Gastrocnemius medialis (tissue), 4 donors: ENCODE data around the gene OTOP3. TPM values are rescaled to one million over a fixed set of nuclear protein-coding genes. Genes with fewer than 3 reads are reported as not detected.

Source experiments
- ATAC-seq, 2 donors: fragments of 150-250 bp; one replicate each; pipeline ENCODE4 v1.9.1; 2016
- DNase-seq, 2 donors: peaks; one replicate each; pipeline ENCODE4 v3.0.0-alpha.2; 2019
- H3K27ac ChIP-seq, 4 donors: fragments of 200-600 bp; sonication (generic); 1 replicate in 1 of 4; 2 replicates in 3 of 4; pipeline ENCODE4 v1.5.1; 2016 to 2018; ENCODE audit warnings: mild to moderate bottlenecking in 2 of 4, moderate library complexity in 1 of 4
- H3K27me3 ChIP-seq, 3 donors: fragments of 200-600 bp; sonication (generic) in 2 of 3; 1 replicate in 1 of 3; 2 replicates in 2 of 3; pipeline versions ENCODE4 v1.5.1 to v1.6.0; 2016 to 2019; ENCODE audit warnings: mild to moderate bottlenecking in 1 of 3, moderate library complexity in 1 of 3
- H3K36me3 ChIP-seq, 2 donors: fragments of 200-600 bp; sonication (generic) in 1 of 2; one replicate each; pipeline ENCODE4 v1.5.1; 2017 to 2018
- H3K4me1 ChIP-seq, 2 donors: fragments of 200-600 bp; sonication (generic) in 1 of 2; one replicate each; pipeline ENCODE4 v1.5.1; 2016 to 2017; ENCODE audit warnings: mild to moderate bottlenecking in 2 of 2
- H3K4me3 ChIP-seq, 4 donors: fragments of 200-600 bp; sonication (generic) in 3 of 4; 1 replicate in 1 of 4; 2 replicates in 3 of 4; pipeline ENCODE4 v1.5.1; 2016 to 2019; ENCODE audit warnings: mild to moderate bottlenecking in 2 of 4
- H3K9me3 ChIP-seq, 3 donors: fragments of 200-600 bp; sonication (generic) in 2 of 3; 1 replicate in 1 of 3; 2 replicates in 2 of 3; pipeline ENCODE4 v1.5.1; 2016 to 2019
- POLR2A ChIP-seq, 2 donors: fragments of 450-650 bp; IDR thresholded peaks; one replicate each; pipeline ENCODE4 v1.6.1; 2017; ENCODE audit warnings: antibody characterized with exemption in 2 of 2, mild to moderate bottlenecking in 2 of 2, moderate library complexity in 2 of 2
- in situ Hi-C, 4 donors: fragments of 200-750 bp; cut with MboI; loops; one replicate each; pipeline versions ENCODE4 v1.15.0 to v1.8.0; 2017; ENCODE audit warnings: low sequenced_read_pairs in 4 of 4
- intact Hi-C: fragments of 100-400 bp; cut with DNase I; formaldehyde crosslinking; loops from one replicate; pipeline ENCODE4 v1.15.1; 2023; ENCODE audit warnings: low total_unique reads
- total RNA-seq, 4 donors: library from RNA; depleted of rRNA; stranded (reverse); fragments of >200 nt; gene quantifications; one replicate each; pipeline versions ENCODE4 v1.1.0 to v1.2.3, GENCODE V29; 2016
- TF ChIP-seq, protein P1 (sequence below), 5 experiments: fragments of 450-650 bp in 3 of 5; fragments of 200-600 bp in 2 of 5; sonication (generic) in 2 of 5; IDR thresholded peaks in 4 of 5; conservative IDR thresholded peaks in 1 of 5; 1 replicate in 4 of 5; 2 replicates in 1 of 5; pipeline ENCODE4 v1.5.1; 2016 to 2019; ENCODE audit warnings: antibody characterized with exemption in 5 of 5, mild to moderate bottlenecking in 3 of 5, moderate library complexity in 3 of 5

OTOP3 gene
- total RNA-seq, 4 donors from 2014 or later: not detected

DNA sequence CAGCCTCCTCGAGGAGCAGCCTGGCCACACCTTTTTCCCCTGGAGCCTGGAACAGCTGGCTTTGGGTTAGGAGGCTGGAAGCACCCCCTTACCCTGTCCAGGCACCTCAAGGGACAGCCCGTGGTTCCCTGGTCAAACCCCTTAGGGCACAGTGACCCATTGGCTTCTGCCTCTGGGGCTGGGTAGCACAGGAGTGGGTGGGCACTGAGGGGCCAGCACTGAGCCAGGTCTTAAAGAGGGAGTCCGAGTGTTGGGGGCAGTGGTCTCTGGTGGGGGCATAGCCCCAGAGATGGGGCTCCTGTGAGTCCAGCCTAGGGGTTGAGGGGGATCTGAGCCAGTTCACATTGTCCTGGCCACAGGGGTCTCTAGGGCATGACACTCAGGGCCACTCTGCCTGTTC is 15.4 kb downstream of the OTOP3 start:
- Histone ChIP-seq H3K36me3 (no peaks in the 10 kb centered on the region), H3K9me3 (no peaks in the 10 kb centered on the region), H3K27me3 (peaks cover 0 to 6% (median 2%) of the 10 kb centered on the region in 3 donors), H3K4me1 (no peaks in the 10 kb centered on the region), H3K4me3 (no peak overlapping the region), H3K27ac (no peak overlapping the region)
- in situ Hi-C loops: loop anchor here in 1 of 4 donors (25.0 kb wide), 1 partner anchor 236 kb away; the partner anchor contains the start of gene SUMO2
- DNase-seq (no peak), ATAC-seq (no peak)
- intact Hi-C loops: loop anchor here (10.0 kb wide), 1 partner anchor 206 kb away; the partner anchor contains the start of gene NHERF1
- no peak for TF ChIP-seq POLR2A (IDR thresholded peaks at IDR 0.05)
- TF ChIP-seq, protein P1, sequence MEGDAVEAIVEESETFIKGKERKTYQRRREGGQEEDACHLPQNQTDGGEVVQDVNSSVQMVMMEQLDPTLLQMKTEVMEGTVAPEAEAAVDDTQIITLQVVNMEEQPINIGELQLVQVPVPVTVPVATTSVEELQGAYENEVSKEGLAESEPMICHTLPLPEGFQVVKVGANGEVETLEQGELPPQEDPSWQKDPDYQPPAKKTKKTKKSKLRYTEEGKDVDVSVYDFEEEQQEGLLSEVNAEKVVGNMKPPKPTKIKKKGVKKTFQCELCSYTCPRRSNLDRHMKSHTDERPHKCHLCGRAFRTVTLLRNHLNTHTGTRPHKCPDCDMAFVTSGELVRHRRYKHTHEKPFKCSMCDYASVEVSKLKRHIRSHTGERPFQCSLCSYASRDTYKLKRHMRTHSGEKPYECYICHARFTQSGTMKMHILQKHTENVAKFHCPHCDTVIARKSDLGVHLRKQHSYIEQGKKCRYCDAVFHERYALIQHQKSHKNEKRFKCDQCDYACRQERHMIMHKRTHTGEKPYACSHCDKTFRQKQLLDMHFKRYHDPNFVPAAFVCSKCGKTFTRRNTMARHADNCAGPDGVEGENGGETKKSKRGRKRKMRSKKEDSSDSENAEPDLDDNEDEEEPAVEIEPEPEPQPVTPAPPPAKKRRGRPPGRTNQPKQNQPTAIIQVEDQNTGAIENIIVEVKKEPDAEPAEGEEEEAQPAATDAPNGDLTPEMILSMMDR (IDR thresholded peaks at IDR 0.05 in 4 of 5, conservative IDR thresholded peaks at IDR 0.05 in 1 of 5): no peak

GRCh38 chr17:74951680-74952421 is 16.2 kb downstream of the OTOP3 start:
- Histone ChIP-seq H3K4me3 (no peak overlapping the region), H3K36me3 (no peaks in the 10 kb centered on the region), H3K4me1 (no peaks in the 10 kb centered on the region), H3K9me3 (no peaks in the 10 kb centered on the region), H3K27ac (no peak overlapping the region), H3K27me3 (peaks cover 0 to 6% (median 0%) of the 10 kb centered on the region in 3 donors)
- intact Hi-C loops (loop anchor here (10.0 kb wide), 1 partner anchor 207 kb away; the partner anchor contains the start of gene NHERF1), in situ Hi-C loops (loop anchor here in 1 of 4 donors (25.0 kb wide), 1 partner anchor 235 kb away; the partner anchor contains the start of gene SUMO2)
- ATAC-seq: no peak
- TF ChIP-seq POLR2A (IDR thresholded peaks at IDR 0.05): no peak
- TF ChIP-seq, protein P1 (IDR thresholded peaks at IDR 0.05 in 4 of 5, conservative IDR thresholded peaks at IDR 0.05 in 1 of 5): no peak
- DNase-seq: no peak

- Histone ChIP-seq H3K9me3 (no peaks in the 10 kb centered on the region), H3K4me1 (no peaks in the 10 kb centered on the region), H3K27me3 (peaks cover 0 to 6% (median 0%) of the 10 kb centered on the region in 3 donors), H3K36me3 (no peaks in the 10 kb centered on the region), H3K4me3 (no peak overlapping the region), H3K27ac (no peak overlapping the region)
- ATAC-seq (no peak), DNase-seq (no peak)
- TF ChIP-seq, protein P1 (IDR thresholded peaks at IDR 0.05 in 4 of 5, conservative IDR thresholded peaks at IDR 0.05 in 1 of 5): no peak
- no peak for TF ChIP-seq POLR2A (IDR thresholded peaks at IDR 0.05)
- intact Hi-C loops: loop anchor here (10.0 kb wide), 1 partner anchor 208 kb away; the partner anchor contains the start of gene NHERF1
- in situ Hi-C loops: loop anchor here in 1 of 4 donors (25.0 kb wide), 1 partner anchor 235 kb away; the partner anchor contains the start of gene SUMO2
Measured at GRCh38 chr17:74952431-74953133, 16.9 kb downstream of the OTOP3 start.

- no peaks in the 10 kb centered on the region for H3K36me3 ChIP-seq
- no peak for TF ChIP-seq POLR2A (IDR thresholded peaks at IDR 0.05)
- no peak overlapping the region for H3K4me3 ChIP-seq
- intact Hi-C loops: loop anchor here (10.0 kb wide), 1 partner anchor 208 kb away; the partner anchor contains the start of gene NHERF1
- DNase-seq: no peak
- H3K27ac ChIP-seq: no peak overlapping the region
- ATAC-seq: no peak
- H3K27me3 ChIP-seq: peaks cover 0 to 6% (median 0%) of the 10 kb centered on the region in 3 donors
- H3K4me1 ChIP-seq: no peaks in the 10 kb centered on the region
- in situ Hi-C loops: loop anchor here in 1 of 4 donors (25.0 kb wide), 1 partner anchor 234 kb away; the partner anchor contains the start of gene SUMO2
- no peaks in the 10 kb centered on the region for H3K9me3 ChIP-seq
Measured at GRCh38 chr17:74953134-74953687, 17.5 kb downstream of the OTOP3 start.
